ENCODE measurements around the gene TOB2.

GRCh38 chr22:41405588-41405987 lies 41.0 kb downstream of the TOB2 start:
- TF ChIP-seq CTCF (IDR thresholded peaks at IDR 0.05; ENCODE audit: low read depth, low read length) (no peak), POLR2A (IDR thresholded peaks at IDR 0.05; ENCODE audit: extremely low read depth, insufficient read length) (no peak)

All from NB4 (cell line).